PC-9 (cell line): Measurements from ENCODE around the gene EVI5L.

Experiments
- EZH2 ChIP-seq: fragments of 200-600 bp; sonication (generic); IDR thresholded peaks from 2 replicates; pipeline ENCODE4 v1.8.0; 2017; ENCODE audit warnings: antibody characterized with exemption, low read depth
- TF ChIP-seq, protein P1 (sequence below): fragments of 200-600 bp; sonication (generic); conservative IDR thresholded peaks from 2 replicates; pipeline ENCODE4 v1.6.1; 2017; ENCODE audit warnings: mixed run types, antibody characterized with exemption, mild to moderate bottlenecking, moderate library complexity

- TF ChIP-seq, protein P1, sequence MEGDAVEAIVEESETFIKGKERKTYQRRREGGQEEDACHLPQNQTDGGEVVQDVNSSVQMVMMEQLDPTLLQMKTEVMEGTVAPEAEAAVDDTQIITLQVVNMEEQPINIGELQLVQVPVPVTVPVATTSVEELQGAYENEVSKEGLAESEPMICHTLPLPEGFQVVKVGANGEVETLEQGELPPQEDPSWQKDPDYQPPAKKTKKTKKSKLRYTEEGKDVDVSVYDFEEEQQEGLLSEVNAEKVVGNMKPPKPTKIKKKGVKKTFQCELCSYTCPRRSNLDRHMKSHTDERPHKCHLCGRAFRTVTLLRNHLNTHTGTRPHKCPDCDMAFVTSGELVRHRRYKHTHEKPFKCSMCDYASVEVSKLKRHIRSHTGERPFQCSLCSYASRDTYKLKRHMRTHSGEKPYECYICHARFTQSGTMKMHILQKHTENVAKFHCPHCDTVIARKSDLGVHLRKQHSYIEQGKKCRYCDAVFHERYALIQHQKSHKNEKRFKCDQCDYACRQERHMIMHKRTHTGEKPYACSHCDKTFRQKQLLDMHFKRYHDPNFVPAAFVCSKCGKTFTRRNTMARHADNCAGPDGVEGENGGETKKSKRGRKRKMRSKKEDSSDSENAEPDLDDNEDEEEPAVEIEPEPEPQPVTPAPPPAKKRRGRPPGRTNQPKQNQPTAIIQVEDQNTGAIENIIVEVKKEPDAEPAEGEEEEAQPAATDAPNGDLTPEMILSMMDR: peak; percentile 99
- no peak for TF ChIP-seq EZH2
Measured at GRCh38 chr19:7852851-7853769, 23.1 kb downstream of the EVI5L start.
